ENCODE measurements around the gene CHTOP.
A peak's percentile ranks its signal among the peaks of the same experiment; 100 is the strongest.

Gene CHTOP

DNA sequence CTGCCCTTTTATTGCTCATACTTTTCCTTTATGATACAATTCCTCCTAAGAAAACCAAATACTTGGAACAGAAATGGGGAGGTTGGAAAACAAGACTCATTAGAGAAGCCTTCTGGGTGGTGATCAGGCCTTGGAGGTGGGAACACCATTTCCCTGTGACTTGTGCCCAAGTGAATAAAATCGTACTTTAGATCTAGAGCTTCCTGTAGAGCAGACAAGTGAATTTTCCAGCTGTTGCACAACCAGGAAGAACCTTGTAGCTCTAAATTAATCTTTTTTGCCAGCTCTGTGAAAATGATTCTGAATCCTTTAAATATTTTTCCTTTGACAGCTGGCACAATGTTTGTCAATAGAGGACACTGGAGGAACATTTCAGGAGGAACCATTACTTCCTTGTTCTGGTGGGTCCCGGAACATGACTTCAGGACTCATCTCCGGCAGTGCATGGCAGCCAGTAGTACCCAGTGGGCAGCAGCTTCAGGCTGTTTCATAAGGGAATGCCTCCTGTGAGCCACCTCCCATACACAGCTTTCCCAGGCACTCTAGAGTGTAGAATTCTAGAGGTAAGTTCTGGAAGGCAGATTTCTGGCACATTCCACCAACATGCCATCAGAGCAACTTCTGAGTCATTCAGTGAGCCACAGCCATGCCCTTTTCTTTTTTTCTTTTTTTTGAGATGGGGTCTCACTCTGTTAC, 19.1 kb downstream of the CHTOP start:
- TF ChIP-seq MAX (IDR thresholded peaks at IDR 0.05) (no peak), FOXM1 (IDR thresholded peaks at IDR 0.05; ENCODE audit: borderline replicate concordance, low read depth) (no peak), CEBPB (IDR thresholded peaks at IDR 0.05) (no peak), NFIC (IDR thresholded peaks at IDR 0.05) (no peak), CREB1 (IDR thresholded peaks at IDR 0.05; ENCODE audit: low read depth) (no peak), TEAD4 (IDR thresholded peaks at IDR 0.05) (no peak), REST (IDR thresholded peaks at IDR 0.05; ENCODE audit: low read depth) (no peak)

- TF ChIP-seq TAF1 (IDR thresholded peaks at IDR 0.05; ENCODE audit: low read depth) (no peak), FOXM1 (IDR thresholded peaks at IDR 0.05; ENCODE audit: borderline replicate concordance, low read depth) (no peak), YY1 (IDR thresholded peaks at IDR 0.05; ENCODE audit: low read depth) (no peak), RAD21 (IDR thresholded peaks at IDR 0.05; ENCODE audit: low read depth) (no peak), MAX (IDR thresholded peaks at IDR 0.05) (no peak), CEBPB (IDR thresholded peaks at IDR 0.05) (no peak), EP300 (IDR thresholded peaks at IDR 0.05; ENCODE audit: borderline replicate concordance) (no peak), TEAD4 (IDR thresholded peaks at IDR 0.05) (no peak), ZBTB7A (IDR thresholded peaks at IDR 0.05; ENCODE audit: low read depth) (no peak), EGR1 (IDR thresholded peaks at IDR 0.05) (no peak), TCF12 (IDR thresholded peaks at IDR 0.05; ENCODE audit: low read depth) (no peak), CREB1 (IDR thresholded peaks at IDR 0.05; ENCODE audit: low read depth) (no peak), NFIC (IDR thresholded peaks at IDR 0.05) (no peak), REST (IDR thresholded peaks at IDR 0.05; ENCODE audit: low read depth) (no peak)
- TF ChIP-seq, protein P1, sequence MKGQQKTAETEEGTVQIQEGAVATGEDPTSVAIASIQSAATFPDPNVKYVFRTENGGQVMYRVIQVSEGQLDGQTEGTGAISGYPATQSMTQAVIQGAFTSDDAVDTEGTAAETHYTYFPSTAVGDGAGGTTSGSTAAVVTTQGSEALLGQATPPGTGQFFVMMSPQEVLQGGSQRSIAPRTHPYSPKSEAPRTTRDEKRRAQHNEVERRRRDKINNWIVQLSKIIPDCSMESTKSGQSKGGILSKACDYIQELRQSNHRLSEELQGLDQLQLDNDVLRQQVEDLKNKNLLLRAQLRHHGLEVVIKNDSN (IDR thresholded peaks at IDR 0.05): no peak
Measured at GRCh38 chr1:153655333-153655732, 21.5 kb downstream of the CHTOP start.

- TF ChIP-seq EGR1 (IDR thresholded peaks at IDR 0.05): peak; percentile 89
- TF ChIP-seq MAX (IDR thresholded peaks at IDR 0.05): peak; percentile 56; the same call in 1 of the 2 replicates
- TF ChIP-seq CREB1 (IDR thresholded peaks at IDR 0.05; ENCODE audit: low read depth): peak; percentile 49; the same call in 1 of the 2 replicates
- TF ChIP-seq, protein P1 (IDR thresholded peaks at IDR 0.05): peak; percentile 30
- TF ChIP-seq EP300 (IDR thresholded peaks at IDR 0.05; ENCODE audit: borderline replicate concordance): 0 out of 2 replicates have a peak, but pooled peaks have one; percentile 34
- no peak for TF ChIP-seq REST (IDR thresholded peaks at IDR 0.05; ENCODE audit: low read depth)
- TF ChIP-seq RAD21 (IDR thresholded peaks at IDR 0.05; ENCODE audit: low read depth): peak; percentile 8; the same call in 1 of the 2 replicates
- TF ChIP-seq FOXM1 (IDR thresholded peaks at IDR 0.05; ENCODE audit: borderline replicate concordance, low read depth): no peak
- TF ChIP-seq CEBPB (IDR thresholded peaks at IDR 0.05): no peak
- 0 out of 2 replicates have a peak, but pooled peaks have one; percentile 47 for TF ChIP-seq ZBTB7A (IDR thresholded peaks at IDR 0.05; ENCODE audit: low read depth)
- TF ChIP-seq TAF1 (IDR thresholded peaks at IDR 0.05; ENCODE audit: low read depth): peak; percentile 79
- peak; percentile 83 for TF ChIP-seq YY1 (IDR thresholded peaks at IDR 0.05; ENCODE audit: low read depth)
- TF ChIP-seq TEAD4 (IDR thresholded peaks at IDR 0.05): no peak
- 0 out of 2 replicates have a peak, but pooled peaks have one; percentile 24 for TF ChIP-seq TCF12 (IDR thresholded peaks at IDR 0.05; ENCODE audit: low read depth)
Measured at GRCh38 chr1:153658400-153659174, 24.7 kb downstream of the CHTOP start, which contains the start of gene SNAPIN. Gene SNAPIN, plus strand, starts transcription at chr1:153658703. Its CDS starts 41 bp downstream, at chr1:153658744.

Measured in Ishikawa (cell line).